GM18870 (cell line): ENCODE data around the gene PRAF2.
A peak's percentile ranks its signal among the peaks of the same experiment; 100 is the strongest.

ENCODE experiments used
- ATAC-seq: cut with Tn5 transposase; IDR thresholded peaks from one replicate; pipeline ENCODE4 v1.9.1; 2021; ENCODE audit warnings: moderate library complexity; ENCODE audit not compliant: unreplicated experiment

The PRAF2 gene

GRCh38 chrX:49043220-49043986 lies 30.4 kb downstream of the PRAF2 start, which contains the start of gene TFE3:
TFE3 (minus strand) TSS chrX:49043357; CDS start chrX:49043226, 131 bp downstream.
- peak; percentile 94 for ATAC-seq

DNA sequence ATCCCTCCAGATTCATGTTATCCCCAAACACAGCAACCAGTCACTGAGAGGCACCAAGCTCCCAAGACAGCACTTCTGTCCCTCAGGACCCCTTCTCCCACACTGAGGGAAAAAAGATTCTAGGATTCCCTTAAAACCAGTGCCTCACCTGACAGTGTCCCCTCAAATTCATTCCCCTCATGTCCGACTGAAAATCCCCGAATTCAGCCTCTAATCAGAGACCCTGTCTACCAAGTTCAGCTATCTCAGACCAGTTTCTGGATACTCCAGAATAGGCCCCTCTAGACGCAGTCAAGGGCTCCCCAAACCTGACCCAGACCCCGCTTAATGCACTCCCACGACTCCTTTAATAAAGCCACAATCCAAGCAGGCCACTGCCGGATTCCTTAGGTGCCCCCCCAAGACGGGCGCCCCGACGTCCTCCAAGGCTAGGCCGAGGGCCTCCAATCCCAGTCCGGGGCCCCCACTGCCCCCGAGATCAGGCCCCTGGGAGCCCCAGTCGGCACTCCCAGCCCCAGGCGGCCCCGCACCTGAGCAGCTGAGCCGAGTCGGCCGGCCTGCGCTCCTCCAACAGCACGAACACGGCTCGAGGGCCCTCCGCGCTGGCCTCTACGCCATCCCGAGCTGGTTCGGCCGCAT lies 31.1 kb downstream of the PRAF2 start:
- ATAC-seq: no peak

DNA sequence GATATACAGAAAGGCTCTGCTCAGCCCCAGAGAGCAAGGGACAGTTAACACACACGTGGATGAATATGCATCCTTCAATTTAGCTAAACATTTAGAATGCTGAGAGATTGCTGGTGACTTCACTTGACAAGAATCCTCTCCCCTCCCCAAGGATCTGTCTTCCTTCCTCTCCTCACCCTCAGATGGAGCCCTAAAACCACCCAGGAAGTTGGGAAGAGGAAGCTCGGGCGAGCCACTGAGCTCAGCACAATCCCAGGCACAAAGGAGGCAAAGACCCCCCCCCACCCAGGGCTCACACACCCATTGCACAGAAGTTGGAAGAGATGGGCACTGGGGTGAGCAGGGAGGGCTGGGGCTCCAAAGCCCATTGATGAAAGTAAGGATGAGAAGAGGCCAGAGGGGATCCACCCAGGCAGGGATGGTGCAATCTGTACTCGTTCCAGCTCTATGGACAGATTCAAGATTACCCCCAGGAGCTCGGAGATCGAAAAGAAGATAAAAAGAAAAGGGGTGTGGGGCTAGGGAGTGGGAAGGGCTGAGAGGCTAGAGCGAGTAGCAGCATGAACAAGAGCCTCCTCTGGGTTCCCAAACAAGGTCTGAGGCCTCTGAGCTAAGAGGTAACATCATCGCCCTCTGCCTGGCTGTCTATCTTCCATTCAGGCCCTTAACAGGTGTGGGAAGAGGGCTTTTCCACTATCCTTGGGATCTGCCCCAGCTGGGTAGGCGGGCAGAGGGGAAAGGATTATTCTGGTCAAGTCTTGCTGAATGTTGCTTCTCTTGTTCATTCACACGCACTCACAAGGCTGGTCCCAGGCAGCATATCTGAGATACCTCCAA lies 31.8 kb downstream of the PRAF2 start:
- ATAC-seq: no peak

DNA sequence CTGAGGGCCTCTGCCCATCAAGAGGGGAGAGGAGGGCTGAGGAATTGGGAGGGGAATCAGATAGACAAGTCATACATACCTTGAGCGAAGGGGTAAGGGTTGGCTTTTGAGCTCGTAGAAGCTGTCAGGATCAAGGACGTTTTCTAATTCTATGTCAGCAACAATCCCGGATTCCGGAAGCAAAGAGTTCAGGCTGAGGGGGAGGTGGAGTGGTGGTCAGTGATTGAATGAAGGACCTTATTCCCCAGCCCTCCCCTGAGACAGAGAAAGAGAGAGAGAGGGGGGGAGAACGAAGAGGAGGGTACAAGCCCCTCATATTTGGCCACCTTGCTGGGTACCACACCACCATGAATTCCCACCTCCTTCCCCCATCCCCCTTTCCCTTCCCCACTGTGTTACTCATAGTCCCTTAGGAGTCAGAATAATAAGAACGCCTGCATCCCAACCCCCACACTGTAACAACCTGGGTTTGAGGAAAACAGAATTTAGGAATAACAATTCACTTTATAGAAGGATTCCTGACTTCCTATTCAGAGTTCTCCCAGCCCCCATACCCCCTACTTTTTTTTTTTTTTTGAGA lies 33.3 kb downstream of the PRAF2 start:
- ATAC-seq: no peak

DNA sequence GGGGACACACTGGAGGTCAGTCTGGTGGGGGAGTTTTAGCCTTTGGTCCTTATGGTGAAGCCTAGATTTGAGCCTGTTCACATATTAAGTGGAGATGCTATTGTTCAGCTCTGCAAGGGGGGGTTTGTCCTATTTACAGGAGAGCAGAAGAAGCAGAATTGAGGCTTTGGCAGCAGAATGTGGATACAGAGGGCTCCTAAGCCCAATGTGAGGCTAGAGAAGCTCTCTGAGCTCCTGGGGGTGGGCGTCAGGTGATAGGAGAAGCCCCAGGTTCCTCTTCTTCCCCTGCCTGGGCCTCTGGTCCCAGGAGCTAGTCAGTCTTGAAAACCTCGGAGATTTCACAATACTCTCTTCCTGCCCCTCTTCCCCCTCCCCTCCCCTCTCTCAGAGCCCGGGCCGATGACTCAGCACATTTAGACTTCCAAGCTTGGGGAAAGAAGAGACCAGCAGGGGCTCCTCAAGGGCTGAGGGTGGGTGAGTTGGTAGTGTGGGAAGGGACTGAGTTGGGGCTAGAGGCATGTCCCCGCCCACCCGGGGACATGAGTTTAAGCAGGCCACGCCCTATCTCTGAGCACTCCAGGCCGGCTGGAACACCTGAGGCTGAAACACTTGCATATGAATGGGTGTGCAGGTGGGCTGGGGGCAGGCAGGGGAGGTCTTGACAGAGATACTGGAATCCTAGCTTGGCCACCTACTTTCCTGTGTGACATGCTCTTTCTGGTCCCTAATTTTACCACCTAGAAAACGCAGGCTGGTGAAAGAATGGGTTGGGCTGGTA lies 34.0 kb downstream of the PRAF2 start:
- no peak for ATAC-seq

GRCh38 chrX:49037883-49038475 lies 35.8 kb downstream of the PRAF2 start:
- no peak for ATAC-seq

DNA sequence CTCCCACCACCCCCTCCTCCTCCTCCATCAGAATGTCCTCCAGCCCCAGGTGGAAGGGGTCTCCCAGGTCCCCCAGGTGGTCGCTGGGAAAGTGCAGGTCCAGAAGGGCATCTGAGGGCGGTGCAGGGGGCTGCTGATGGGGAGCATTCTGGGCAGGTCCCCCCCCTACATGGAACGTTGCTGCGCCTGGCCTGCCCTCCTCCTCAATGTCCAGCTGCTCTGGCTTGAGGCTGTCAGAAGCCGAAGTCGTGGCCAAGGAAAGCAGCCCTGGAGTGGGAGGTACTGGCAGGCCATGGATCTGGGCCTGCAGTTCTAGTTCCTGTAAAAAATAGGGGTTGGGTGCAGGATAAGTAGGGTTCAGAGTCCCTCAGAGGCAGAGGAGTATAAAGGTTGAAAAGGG lies 43.5 kb downstream of the PRAF2 start:
- no peak for ATAC-seq

GRCh38 chrX:49029876-49030275 lies 43.9 kb downstream of the PRAF2 start:
- ATAC-seq: no peak
